Ascending aorta (tissue), 2 donors: ENCODE data around the gene USP31. TPM values are rescaled to one million over a fixed set of nuclear protein-coding genes. Genes with fewer than 3 reads are reported as not detected.

Experiments used
- DNase-seq, 2 donors: peaks; one replicate each; pipeline ENCODE4 v3.0.0-alpha.2; 2019; ENCODE audit warnings: low spot score in 2 of 2
- H3K27ac ChIP-seq, 2 donors: fragments of 200-600 bp; sonication (generic); one replicate each; pipeline ENCODE4 v1.5.1; 2016 to 2017; ENCODE audit warnings: mild to moderate bottlenecking in 1 of 2
- H3K27me3 ChIP-seq: fragments of 200-600 bp; sonication (generic); one replicate; pipeline ENCODE4 v1.5.1; 2017
- H3K36me3 ChIP-seq, 2 donors: fragments of 200-600 bp; sonication (generic); one replicate each; pipeline ENCODE4 v1.5.1; 2016
- H3K4me1 ChIP-seq, 2 donors: fragments of 200-600 bp; sonication (generic); one replicate each; pipeline ENCODE4 v1.5.1; 2016 to 2017; ENCODE audit warnings: mild to moderate bottlenecking in 1 of 2
- H3K4me3 ChIP-seq, 2 donors: fragments of 200-600 bp; sonication (generic); one replicate each; pipeline ENCODE4 v1.5.1; 2016 to 2017; ENCODE audit warnings: mild to moderate bottlenecking in 1 of 2
- H3K9me3 ChIP-seq, 2 donors: fragments of 200-600 bp; sonication (generic); one replicate each; pipeline ENCODE4 v1.5.1; 2016
- CTCF ChIP-seq, 3 experiments: fragments of 200-600 bp in 2 of 3; fragments of 450-650 bp in 1 of 3; sonication (generic) in 2 of 3; IDR thresholded peaks; one replicate each; pipeline ENCODE4 v1.5.1; 2016 to 2019; ENCODE audit warnings: antibody characterized with exemption in 3 of 3, mild to moderate bottlenecking in 1 of 3, moderate library complexity in 1 of 3
- intact Hi-C: fragments of 100-400 bp; cut with DNase I; formaldehyde crosslinking; loops from one replicate; pipeline ENCODE4 v1.15.1; 2023
- total RNA-seq: library from RNA; depleted of rRNA; stranded (reverse); fragments of >200 nt; gene quantifications from one replicate; pipeline ENCODE4 v1.1.0, GENCODE V29; 2016

The USP31 gene
- total RNA-seq, 1 donor from 2014 or later, result 6.2 TPM

DNA sequence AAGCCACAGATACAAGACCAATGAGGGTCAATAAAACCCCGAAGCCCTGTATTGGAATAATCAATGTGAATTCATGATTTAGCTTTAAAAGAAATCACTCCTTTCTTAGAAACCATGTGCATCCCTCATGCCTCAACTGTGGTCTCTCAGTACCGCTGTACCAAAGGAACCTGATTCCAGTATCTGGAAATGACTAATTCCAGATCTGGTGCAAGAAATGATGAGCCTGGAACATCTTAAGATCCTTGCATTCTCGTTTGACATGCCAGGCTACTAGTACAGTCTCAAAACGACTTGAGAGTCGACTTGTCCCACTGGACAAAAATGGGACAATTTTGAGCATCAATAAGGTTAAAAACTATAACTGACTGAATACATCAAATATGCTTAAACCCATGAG is 21.2 kb downstream of the USP31 start:
- no peaks in the 10 kb centered on the region for H3K36me3 ChIP-seq
- no peak overlapping the region for H3K4me3 ChIP-seq
- peak overlapping the region in 1 of 2 donors; percentile 1 for H3K27ac ChIP-seq
- H3K9me3 ChIP-seq, result no peaks in the 10 kb centered on the region
- intact Hi-C loops, result no loop called here
- H3K4me1 ChIP-seq, result peaks cover 5 to 28% of the 10 kb centered on the region in 2 donors
- no peaks in the 10 kb centered on the region for H3K27me3 ChIP-seq
- DNase-seq, result no peak
- TF ChIP-seq CTCF (IDR thresholded peaks at IDR 0.05), result no peak

GRCh38 chr16:23125277-23125676 is 24.0 kb downstream of the USP31 start:
- Histone ChIP-seq H3K9me3 (no peaks in the 10 kb centered on the region), H3K36me3 (no peaks in the 10 kb centered on the region), H3K4me3 (no peak overlapping the region), H3K4me1 (peaks cover 4 to 26% of the 10 kb centered on the region in 2 donors), H3K27ac (no peak overlapping the region), H3K27me3 (no peaks in the 10 kb centered on the region)
- intact Hi-C loops, result no loop called here
- no peak for DNase-seq
- TF ChIP-seq CTCF (IDR thresholded peaks at IDR 0.05), result no peak

DNA sequence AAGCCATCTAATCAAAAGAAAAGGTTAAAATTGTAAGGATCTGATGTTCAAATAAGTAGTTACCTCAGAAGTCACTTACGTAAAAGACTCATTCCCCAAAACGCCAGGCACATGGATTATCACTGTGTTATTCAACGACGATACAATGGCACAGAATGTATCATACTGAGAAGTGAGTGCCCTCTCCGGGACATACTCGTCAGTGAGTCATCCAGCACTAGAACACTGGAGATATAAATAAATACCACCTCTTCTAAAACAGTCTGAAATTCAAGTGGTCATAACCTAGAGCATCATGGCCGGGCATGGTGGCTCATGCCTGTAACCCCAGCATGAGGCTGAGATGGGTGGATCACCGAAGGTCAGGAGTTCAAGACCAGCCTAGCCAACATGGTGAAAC is 24.9 kb downstream of the USP31 start:
- no peaks in the 10 kb centered on the region for H3K9me3 ChIP-seq
- H3K4me1 ChIP-seq, result peaks cover 4 to 34% of the 10 kb centered on the region in 2 donors
- no peak overlapping the region for H3K4me3 ChIP-seq
- H3K36me3 ChIP-seq, result no peaks in the 10 kb centered on the region
- no peak for TF ChIP-seq CTCF (IDR thresholded peaks at IDR 0.05)
- H3K27me3 ChIP-seq, result no peaks in the 10 kb centered on the region
- no peak for DNase-seq
- intact Hi-C loops, result no loop called here
- no peak overlapping the region for H3K27ac ChIP-seq

DNA sequence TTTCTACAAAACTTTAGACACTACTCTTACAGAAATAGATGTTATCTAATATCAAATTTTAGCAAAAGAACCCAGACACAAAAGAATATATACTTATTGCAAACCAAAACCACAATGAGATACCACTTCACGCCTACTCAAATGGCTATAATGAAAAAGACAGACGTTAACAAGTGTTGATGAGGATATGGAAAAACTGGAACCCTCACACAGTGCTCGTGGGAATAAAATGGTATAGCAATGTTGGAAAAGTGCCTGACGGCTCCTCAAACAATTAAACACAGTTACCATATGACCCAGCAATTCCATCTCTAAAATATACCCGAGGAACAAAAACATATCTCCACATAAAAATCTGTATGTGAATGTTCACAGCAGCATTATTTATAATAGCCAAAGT is 27.1 kb downstream of the USP31 start:
- no peak for TF ChIP-seq CTCF (IDR thresholded peaks at IDR 0.05)
- Histone ChIP-seq H3K4me3 (no peak overlapping the region), H3K4me1 (peaks cover 4 to 42% of the 10 kb centered on the region in 2 donors), H3K27ac (no peak overlapping the region), H3K36me3 (no peaks in the 10 kb centered on the region), H3K27me3 (no peaks in the 10 kb centered on the region), H3K9me3 (no peaks in the 10 kb centered on the region)
- intact Hi-C loops, result no loop called here
- DNase-seq, result no peak

GRCh38 chr16:23121024-23121423 is 28.2 kb downstream of the USP31 start:
- Histone ChIP-seq H3K36me3 (no peaks in the 10 kb centered on the region), H3K9me3 (no peaks in the 10 kb centered on the region), H3K4me3 (peak overlapping the region in 1 of 2 donors; percentile 32), H3K27ac (peak overlapping the region; percentile 76 to 82), H3K4me1 (peaks cover 4 to 46% of the 10 kb centered on the region in 2 donors), H3K27me3 (no peaks in the 10 kb centered on the region)
- TF ChIP-seq CTCF (IDR thresholded peaks at IDR 0.05), result no peak
- intact Hi-C loops, result no loop called here
- DNase-seq, result no peak

DNA sequence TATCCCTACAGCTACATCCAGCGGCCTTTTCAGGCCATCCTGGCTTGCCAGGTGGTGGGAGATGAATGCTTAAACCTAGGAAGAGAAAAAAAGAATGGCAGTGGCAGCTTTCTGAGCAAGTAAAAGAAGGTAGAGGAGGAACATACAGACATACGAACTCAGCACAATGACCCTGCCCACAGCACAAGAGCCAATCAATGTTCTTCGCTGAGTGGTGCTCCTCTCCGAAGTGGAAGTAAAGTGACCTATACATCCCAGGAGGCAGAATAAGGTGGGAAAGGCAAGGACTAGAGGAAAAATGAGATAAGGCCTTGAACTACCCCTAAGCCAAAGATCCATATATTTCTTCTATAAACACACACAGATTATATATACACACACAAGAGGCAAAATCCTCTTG is 28.7 kb downstream of the USP31 start:
- DNase-seq, result no peak
- Histone ChIP-seq H3K4me1 (peaks cover 4 to 46% of the 10 kb centered on the region in 2 donors), H3K27ac (peak overlapping the region; percentile 76 to 82), H3K9me3 (no peaks in the 10 kb centered on the region), H3K36me3 (no peaks in the 10 kb centered on the region), H3K4me3 (peak overlapping the region in 1 of 2 donors; percentile 32), H3K27me3 (no peaks in the 10 kb centered on the region)
- intact Hi-C loops, result no loop called here
- no peak for TF ChIP-seq CTCF (IDR thresholded peaks at IDR 0.05)
